HG03066 (cell line): ENCODE data around the gene TBCD.

ENCODE experiments used
- ATAC-seq: cut with Tn5 transposase; IDR thresholded peaks from one replicate; pipeline ENCODE4 v1.9.1; 2021; ENCODE audit warnings: low read depth; ENCODE audit not compliant: unreplicated experiment

TBCD gene

GRCh38 chr17:82843904-82844680, 92.2 kb downstream of the TBCD start:
- no peak for ATAC-seq

- ATAC-seq: no peak
Measured at GRCh38 chr17:82844796-82845162, 92.9 kb downstream of the TBCD start.

- no peak for ATAC-seq
Measured at GRCh38 chr17:82845163-82845807, 93.4 kb downstream of the TBCD start.

DNA sequence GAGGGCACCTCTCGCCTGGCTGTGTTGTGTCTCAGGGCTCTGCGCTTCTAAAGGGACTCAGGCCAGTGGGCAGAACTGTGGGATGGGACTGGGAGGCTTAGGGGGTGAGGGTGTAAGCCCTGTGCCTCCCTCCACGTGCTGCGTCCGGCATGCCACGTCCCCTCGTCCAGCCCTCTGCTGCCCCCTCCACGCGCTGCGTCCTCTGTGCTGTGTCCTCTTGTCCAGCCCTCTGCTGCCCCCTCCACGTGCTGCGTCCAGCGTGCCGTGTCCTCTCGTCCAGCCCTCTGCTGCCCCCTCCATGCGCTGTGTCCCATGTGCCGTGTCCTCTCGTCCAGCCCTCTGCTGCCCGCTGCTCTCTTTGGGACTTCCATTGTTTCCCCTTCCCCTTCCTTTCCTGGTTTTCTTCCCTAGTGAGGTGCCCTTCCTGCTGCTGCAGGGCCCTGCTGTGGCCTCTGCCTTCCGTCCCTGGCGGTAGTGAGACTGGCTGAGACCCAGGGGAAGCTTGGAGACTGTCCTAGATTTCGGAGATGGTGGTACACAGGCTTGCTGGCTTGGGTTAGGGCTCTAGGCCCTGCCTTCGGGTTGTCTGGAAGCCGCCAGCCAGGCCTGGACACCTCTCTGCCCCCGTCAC, 94.3 kb downstream of the TBCD start:
- no peak for ATAC-seq

DNA sequence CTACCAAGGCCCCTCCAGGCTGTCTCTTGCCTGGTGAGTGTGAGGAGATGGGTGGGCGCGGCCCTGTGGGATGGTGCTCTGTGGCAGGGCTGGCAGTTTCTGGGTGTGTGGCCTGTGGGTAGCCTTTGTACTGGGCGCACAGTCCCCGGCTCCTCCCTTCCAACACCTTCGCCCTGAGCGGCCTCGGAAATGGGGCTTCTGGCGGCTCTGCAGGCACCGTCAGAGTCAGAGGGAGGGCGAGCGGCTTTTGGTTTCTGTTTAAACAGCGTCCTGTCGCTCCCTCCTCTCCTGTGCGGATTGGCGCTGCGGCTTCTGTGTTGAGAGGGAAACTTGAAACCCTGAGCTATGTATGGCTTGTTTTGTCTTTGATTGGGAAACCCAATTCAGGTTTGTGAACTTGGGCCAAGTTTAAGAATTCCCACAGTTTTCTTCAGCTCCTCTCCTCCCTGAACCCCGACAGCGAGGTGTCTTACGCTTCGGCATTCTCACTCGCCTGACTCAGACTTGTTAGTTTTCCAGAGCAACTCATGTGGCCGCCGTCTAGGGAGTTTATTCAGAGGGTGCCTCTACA, 96.2 kb downstream of the TBCD start:
- ATAC-seq: no peak

DNA sequence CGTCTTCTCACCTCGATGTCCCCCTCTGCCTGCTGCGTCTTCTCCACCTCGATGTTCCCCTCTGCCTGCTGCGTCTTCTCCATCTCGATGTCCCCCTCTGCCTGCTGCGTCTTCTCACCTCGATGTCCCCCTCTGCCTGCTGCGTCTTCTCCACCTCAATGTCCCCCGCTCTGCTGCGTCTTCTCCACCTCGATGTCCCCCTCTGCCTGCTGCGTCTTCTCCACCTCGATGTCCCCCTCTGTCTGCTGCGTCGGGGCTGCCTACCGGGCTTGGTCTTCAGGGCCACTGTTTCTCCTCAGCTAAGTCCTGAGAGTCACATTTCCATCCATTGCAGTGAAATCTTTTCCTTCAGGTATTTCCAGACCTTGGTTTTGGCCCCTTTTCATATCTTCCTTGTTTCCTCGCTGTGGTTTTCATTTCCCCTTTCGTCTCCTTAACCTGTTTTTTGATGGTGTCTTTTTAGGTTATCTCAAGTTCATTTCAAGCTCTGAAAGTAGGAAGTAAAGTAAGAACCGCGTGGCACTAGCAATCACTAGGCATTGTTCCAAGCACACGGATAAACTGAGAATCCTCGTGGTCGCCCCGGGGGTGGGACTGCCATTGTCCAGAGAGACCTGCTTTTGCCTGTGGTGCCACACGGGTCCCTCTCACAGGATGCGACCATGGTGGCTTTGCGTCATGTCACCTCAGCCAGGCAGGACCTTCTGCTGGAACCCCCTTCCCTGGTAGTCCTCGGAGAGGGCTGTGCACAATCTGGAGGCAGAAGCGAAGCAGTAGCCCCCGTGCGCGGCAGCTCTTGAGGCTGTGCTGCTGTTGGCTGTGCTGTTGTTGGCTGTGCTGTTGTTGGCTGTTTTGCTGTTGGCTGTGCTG, 97.4 kb downstream of the TBCD start:
- no peak for ATAC-seq

DNA sequence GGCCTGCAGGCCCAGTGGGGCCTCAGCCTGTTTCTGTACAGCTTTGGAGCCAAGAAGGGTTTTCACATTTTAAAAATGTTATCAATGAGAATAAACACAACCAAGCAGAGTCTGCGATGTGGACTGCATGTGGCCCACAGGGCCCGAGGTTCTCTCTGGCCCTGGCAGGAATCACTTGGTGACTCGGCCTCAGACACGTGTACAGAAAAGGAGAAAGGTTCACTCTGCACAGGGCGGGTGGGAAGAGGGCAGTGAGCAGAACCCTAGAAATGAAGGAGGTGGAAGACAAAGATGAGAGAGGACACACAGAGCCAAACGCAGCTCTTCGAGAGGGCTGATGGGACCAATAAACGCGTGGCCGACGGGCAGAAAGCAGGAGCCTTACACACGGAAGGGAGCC, 99.5 kb downstream of the TBCD start:
- ATAC-seq: no peak

DNA sequence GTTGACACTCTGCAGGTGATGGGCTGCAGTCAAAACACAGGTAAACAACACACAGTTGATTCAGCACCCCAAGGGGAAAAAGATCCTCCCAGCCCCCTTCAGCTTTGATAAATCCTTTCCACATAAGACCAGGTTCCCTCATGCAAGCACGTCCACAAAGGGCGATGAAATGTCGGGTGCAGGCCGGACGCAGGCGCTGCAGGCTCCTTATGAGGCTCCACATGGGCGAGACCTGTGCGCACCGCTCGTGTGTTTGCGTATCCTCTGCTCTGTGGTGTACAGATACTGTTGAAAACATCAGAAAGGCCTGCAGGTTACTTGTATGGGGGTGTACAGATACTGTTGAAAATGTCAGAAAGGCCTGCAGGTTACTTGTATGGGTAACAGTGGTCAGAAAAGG, 102.4 kb downstream of the TBCD start:
- ATAC-seq: no peak

DNA sequence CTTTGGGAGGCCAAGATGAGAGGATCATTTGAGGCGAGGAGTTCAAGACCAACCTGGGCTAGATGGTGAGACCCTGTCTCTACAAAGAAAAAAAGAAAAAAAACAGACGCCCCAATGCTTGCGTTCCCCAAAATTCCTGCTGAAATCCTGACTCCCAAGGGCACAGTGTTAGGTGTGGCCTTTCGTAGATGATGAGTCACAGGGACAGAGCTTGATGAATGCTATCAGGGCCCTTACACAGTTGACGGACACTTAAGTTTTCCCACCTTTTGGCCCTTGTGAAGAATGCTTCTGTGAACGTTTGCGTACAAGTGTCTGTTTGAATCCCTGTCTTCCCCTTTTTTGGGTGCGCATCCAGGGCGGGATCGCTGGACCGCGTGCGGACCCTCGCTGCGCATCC, 104.5 kb downstream of the TBCD start:
- no peak for ATAC-seq

- ATAC-seq: no peak
Measured at GRCh38 chr17:82858376-82859126, 106.7 kb downstream of the TBCD start.

- ATAC-seq: peak; percentile 35
Measured at GRCh38 chr17:82859431-82860403, 107.9 kb downstream of the TBCD start.

DNA sequence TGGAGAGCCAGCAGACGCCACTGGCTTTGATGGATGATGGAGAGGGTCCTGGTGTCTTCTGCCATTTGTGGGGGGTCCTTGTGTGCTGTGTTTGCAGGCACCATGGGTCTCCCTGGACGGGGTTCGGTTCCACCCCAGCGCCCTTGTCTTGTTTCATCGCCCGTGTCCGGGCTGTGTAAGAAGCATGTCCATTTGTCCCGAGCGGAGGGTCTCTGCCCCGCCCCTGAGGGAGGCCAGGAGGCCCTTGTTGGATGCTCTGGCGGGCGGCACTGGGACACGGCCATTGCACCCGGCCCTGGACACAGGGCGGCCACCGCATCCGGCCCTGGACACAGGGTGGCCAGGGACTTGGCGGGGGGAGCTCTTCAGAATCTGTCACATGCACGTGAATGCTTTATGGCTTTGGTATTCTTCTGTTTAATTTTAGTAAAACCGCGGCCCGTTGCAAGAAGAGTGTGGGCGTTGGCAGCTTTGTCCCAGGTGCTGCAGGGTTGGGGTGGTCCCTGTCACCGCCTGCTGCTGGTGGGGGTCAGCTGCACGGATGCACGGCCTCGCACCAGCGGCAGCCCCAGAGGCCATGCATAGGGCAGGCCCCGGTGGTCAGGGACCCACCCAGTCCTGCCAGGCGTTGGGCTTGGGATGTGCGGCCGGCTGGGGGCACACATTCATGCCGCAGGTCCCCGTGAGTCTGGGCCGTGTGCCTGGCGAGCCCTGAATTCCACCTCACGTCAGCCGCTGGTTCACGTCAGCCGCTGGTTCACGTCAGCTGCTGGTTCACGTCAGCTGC, 108.9 kb downstream of the TBCD start:
- no peak for ATAC-seq

DNA sequence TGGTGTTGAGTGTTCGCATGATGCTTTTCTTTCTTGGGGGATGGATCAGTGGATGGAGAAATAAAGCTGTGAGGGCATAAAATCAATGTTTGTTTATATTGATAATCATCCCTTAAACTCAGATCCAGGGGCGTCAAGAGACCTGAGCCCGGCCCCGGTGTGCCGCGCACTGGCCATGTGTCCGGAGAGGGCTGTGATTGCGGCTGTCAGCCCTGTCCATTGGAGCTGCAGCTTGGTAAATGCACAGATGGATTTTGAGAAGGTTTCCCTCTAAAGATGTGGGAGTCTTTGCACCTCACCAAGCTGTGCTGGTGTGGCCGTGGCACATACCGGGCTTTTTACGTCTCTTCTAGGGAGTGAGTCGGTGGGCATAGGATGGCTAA, 109.5 kb downstream of the TBCD start:
- no peak for ATAC-seq

DNA sequence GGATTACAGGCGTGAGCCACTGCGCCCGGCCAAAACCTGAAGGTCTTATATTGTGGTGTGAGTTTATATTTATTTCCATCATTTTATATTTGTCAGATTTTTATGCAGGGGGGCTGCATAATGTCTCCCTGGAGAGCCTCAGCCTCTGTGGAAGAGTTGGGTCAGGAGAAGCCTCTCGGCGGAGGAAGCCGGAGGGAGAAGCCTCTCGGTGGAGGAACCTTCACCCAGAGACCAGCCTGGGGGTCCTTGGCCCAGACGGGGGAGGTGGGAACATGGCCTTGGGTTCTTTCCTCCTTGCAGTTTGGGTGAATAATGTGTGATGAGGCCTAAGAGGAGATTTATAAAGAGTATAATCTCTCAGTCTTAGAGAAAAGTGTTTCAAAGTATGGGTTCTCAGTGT, 110.3 kb downstream of the TBCD start:
- no peak for ATAC-seq

DNA sequence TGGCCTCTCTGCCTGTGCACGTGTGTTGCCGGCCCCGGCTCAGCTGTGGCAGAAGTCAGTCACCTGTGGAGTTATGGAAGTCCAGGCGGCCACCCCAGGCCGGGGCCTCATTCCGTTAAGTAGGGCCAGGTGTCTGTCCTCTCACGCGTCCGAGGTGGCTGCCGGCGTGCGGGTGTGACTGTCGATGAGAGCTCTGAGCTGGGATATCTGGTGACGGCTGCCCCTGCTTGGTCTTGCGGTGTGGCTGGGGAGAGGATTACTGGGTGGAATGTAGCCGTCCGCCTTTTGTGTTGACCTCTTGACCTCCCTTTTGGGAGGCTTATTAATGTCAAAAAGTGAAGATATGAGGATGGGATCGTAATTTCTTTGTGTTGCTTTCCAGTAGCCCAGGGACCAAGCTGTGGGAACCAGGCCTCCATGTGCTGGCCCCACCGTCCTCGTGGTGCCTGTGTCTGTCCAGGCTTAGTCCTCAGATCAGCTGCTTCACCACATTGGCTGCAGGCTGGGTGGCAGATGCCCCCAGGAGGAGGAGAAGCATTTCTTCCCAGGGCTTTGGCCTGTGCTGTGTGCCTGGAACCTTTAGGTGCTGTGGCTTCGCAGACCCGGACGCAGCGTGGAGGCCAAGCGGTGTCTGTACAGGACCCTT, 111.0 kb downstream of the TBCD start:
- ATAC-seq: no peak

DNA sequence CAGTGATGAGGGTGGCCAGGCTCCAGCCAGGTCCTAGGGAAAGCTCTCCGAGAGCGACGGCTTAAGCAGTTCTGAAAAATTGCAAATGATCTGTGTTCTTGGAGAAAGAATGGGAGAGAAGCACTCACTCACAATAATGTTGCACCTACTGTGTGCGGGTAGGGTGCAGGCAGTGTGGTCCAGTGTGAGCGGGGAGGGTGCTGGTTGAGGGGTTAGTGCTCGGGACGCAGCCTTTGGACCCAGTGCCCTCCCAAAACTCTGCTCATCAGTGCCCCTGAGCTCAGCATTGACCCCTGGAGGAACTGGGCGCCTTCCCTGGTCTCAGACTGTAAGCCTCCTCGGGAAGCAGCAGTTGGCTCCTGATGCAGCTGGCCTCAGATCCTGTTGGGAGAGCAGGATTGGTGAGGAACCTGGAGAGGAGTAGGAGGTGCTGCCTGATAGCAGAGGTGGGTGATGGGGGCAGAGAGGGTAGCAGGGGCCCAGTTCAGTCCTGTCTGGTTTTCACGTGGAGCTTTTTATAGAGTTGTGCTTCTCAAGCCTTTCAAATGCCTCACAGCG, 111.6 kb downstream of the TBCD start:
- ATAC-seq: no peak
